Panc1 (cell line): Measurements from ENCODE around the gene ZNF569.

Source experiments
- CTCF ChIP-seq: fragments of 450-650 bp; IDR thresholded peaks from 2 replicates; pipeline ENCODE4 v1.5.1; 2017; ENCODE audit warnings: mild to moderate bottlenecking
- POLR2AphosphoS5 ChIP-seq: IDR thresholded peaks from 2 replicates; pipeline ENCODE4 v1.6.1; 2012; ENCODE audit warnings: mild to moderate bottlenecking, low read depth, low read length, moderate library complexity
- REST ChIP-seq, 2 experiments: IDR thresholded peaks; 2 replicates each; pipeline ENCODE4 v1.6.1; 2011 to 2012; ENCODE audit warnings: low read depth in 2 of 2, control low read depth in 1 of 2, low read length in 1 of 2, mild to moderate bottlenecking in 1 of 2, moderate library complexity in 1 of 2; ENCODE audit not compliant: insufficient read depth in 1 of 2
- SIN3A ChIP-seq: IDR thresholded peaks from 2 replicates; pipeline ENCODE4 v1.6.1; 2012; ENCODE audit warnings: low read depth, mild to moderate bottlenecking, low read length, moderate library complexity, borderline replicate concordance; ENCODE audit not compliant: insufficient read depth
- TCF7L2 ChIP-seq: IDR thresholded peaks from 2 replicates; pipeline ENCODE4 v1.6.1; 2011; ENCODE audit warnings: mild to moderate bottlenecking, low read depth, low read length, inconsistent platforms

DNA sequence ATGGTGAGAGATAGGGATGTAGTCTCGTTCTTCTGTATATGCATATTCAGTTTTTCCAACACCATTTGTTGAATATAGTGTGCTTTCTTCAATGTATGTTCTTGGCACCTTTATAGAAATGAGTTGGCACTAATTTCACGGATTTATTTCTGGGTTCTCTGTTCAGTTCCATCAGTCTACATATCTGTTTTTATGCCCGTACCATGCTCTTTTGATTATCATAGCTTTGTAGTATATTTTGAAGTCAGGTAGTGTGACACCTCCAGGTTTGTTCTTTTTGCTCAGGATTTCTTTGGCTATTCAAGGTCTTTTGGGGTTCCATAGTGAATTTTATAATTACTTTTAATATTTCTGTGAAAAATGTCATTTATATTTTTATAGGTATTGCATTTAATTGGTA, 25.0 kb upstream of the ZNF569 start:
- TF ChIP-seq CTCF (no peak), POLR2AphosphoS5 (no peak), TCF7L2 (no peak), REST (IDR thresholded peaks at IDR 0.05; ENCODE audit: insufficient read depth in 1 of 2, low read depth in 2 of 2, low read length in 1 of 2) (no peak), SIN3A (no peak)
